GM20000 (cell line): ENCODE measurements around the gene RSU1.
A peak's percentile ranks its signal among the peaks of the same experiment; 100 is the strongest.

Source experiments
- DNase-seq: peaks from one replicate; pipeline ENCODE4 v3.0.0; 2012; ENCODE audit warnings: low spot score
- CTCF ChIP-seq: IDR thresholded peaks from 2 replicates; pipeline ENCODE4 v1.5.1; 2012; ENCODE audit warnings: mild to moderate bottlenecking, control low read depth; ENCODE audit errors: extremely low read depth, missing control alignments

The RSU1 gene

GRCh38 chr10:16599662-16600061 lies 217.6 kb downstream of the RSU1 start:
- no peak for TF ChIP-seq CTCF
- DNase-seq: no peak

- TF ChIP-seq CTCF: no peak
- DNase-seq: no peak
These were observed 219.6 kb downstream of the RSU1 start for GRCh38 chr10:16597656-16598055.

GRCh38 chr10:16592378-16592777 lies 224.8 kb downstream of the RSU1 start:
- no peak for TF ChIP-seq CTCF
- no peak for DNase-seq

- TF ChIP-seq CTCF: no peak
- peak; percentile 51 for DNase-seq
These were observed 230.7 kb downstream of the RSU1 start for GRCh38 chr10:16586358-16587138.

- peak; percentile 25 for DNase-seq
- no peak for TF ChIP-seq CTCF
These were observed 232.1 kb downstream of the RSU1 start for GRCh38 chr10:16585103-16585502.

- TF ChIP-seq CTCF: no peak
- DNase-seq: no peak
These were observed 233.8 kb downstream of the RSU1 start for GRCh38 chr10:16583382-16583781.

GRCh38 chr10:16581202-16581601 lies 236.0 kb downstream of the RSU1 start:
- no peak for TF ChIP-seq CTCF
- no peak for DNase-seq
